Activated naive CD8-positive, alpha-beta T cell (primary cell): ENCODE data around the gene PPP1R12A.
"Not testable (repeated sequence)": the region's sequence is repeated elsewhere in the genome, so short reads cannot be mapped to it uniquely, and the experiment has no call there.

ENCODE experiments used
- H3K27ac Mint-ChIP-seq: one replicate; pipeline ENCODE4 v1.8.0; 2021; ENCODE audit warnings: mixed read lengths
- H3K27me3 Mint-ChIP-seq: one replicate; pipeline ENCODE4 v1.8.0; 2021; ENCODE audit warnings: mixed read lengths
- H3K36me3 Mint-ChIP-seq: one replicate; pipeline ENCODE4 v1.8.0; 2021; ENCODE audit warnings: mixed read lengths
- H3K4me1 Mint-ChIP-seq: one replicate; pipeline ENCODE4 v1.8.0; 2021; ENCODE audit warnings: low read depth, mixed read lengths
- H3K4me3 Mint-ChIP-seq: one replicate; pipeline ENCODE4 v1.8.0; 2021; ENCODE audit warnings: mild to moderate bottlenecking, mixed read lengths
- H3K9me3 Mint-ChIP-seq: one replicate; pipeline ENCODE4 v1.8.0; 2021; ENCODE audit warnings: low read depth, mixed read lengths

Gene PPP1R12A

GRCh38 chr12:79826267-79827128 is 108.4 kb downstream of the PPP1R12A start:
- H3K4me3 Mint-ChIP-seq: no peak overlapping the region
- H3K36me3 Mint-ChIP-seq: peaks cover 13% of the 10 kb centered on the region
- H3K27me3 Mint-ChIP-seq: no peaks in the 10 kb centered on the region
- no peak overlapping the region for H3K27ac Mint-ChIP-seq
- peaks cover 28% of the 10 kb centered on the region for H3K4me1 Mint-ChIP-seq
- no peaks in the 10 kb centered on the region for H3K9me3 Mint-ChIP-seq

- Mint-ChIP-seq H3K4me1 (peaks cover 21% of the 10 kb centered on the region), H3K27ac (no peak overlapping the region), H3K36me3 (peaks cover 19% of the 10 kb centered on the region)
Observed at GRCh38 chr12:79822475-79822874, 112.4 kb downstream of the PPP1R12A start.

GRCh38 chr12:79818856-79819255 is 116.0 kb downstream of the PPP1R12A start:
- Mint-ChIP-seq H3K4me1 (peaks cover 12% of the 10 kb centered on the region), H3K4me3 (no peak overlapping the region), H3K36me3 (peaks cover 24% of the 10 kb centered on the region), H3K9me3 (no peaks in the 10 kb centered on the region), H3K27me3 (no peaks in the 10 kb centered on the region), H3K27ac (peak overlapping the region; percentile 29)

More at GRCh38 chr12:79822475-79822874, 112.4 kb downstream of the PPP1R12A start:
- no peaks in the 10 kb centered on the region for H3K27me3 Mint-ChIP-seq
- H3K9me3 Mint-ChIP-seq: no peaks in the 10 kb centered on the region
- H3K4me3 Mint-ChIP-seq: no peak overlapping the region

GRCh38 chr12:79784366-79785065 is 150.4 kb downstream of the PPP1R12A start:
- H3K4me3 Mint-ChIP-seq, H3K36me3 Mint-ChIP-seq, H3K4me1 Mint-ChIP-seq, H3K27me3 Mint-ChIP-seq, H3K9me3 Mint-ChIP-seq: not testable (repeated sequence)
- peak overlapping the region; percentile 12 for H3K27ac Mint-ChIP-seq

- H3K27ac Mint-ChIP-seq: no peak overlapping the region
- no peaks in the 10 kb centered on the region for H3K9me3 Mint-ChIP-seq
- peaks cover 4% of the 10 kb centered on the region for H3K36me3 Mint-ChIP-seq
- peaks cover 2% of the 10 kb centered on the region for H3K4me1 Mint-ChIP-seq
- no peak overlapping the region for H3K4me3 Mint-ChIP-seq
- H3K27me3 Mint-ChIP-seq: no peaks in the 10 kb centered on the region
Observed at GRCh38 chr12:79782172-79782900, 152.6 kb downstream of the PPP1R12A start.

- Mint-ChIP-seq H3K36me3 (peaks cover 7% of the 10 kb centered on the region), H3K27ac (no peak overlapping the region), H3K4me3 (no peak overlapping the region), H3K27me3 (no peaks in the 10 kb centered on the region), H3K4me1 (peaks cover 2% of the 10 kb centered on the region), H3K9me3 (no peaks in the 10 kb centered on the region)
Observed at GRCh38 chr12:79778802-79779448, 156.0 kb downstream of the PPP1R12A start.

GRCh38 chr12:79776111-79776510 is 158.8 kb downstream of the PPP1R12A start:
- Mint-ChIP-seq H3K27me3 (no peaks in the 10 kb centered on the region), H3K27ac (no peak overlapping the region), H3K9me3 (no peaks in the 10 kb centered on the region), H3K4me1 (no peaks in the 10 kb centered on the region), H3K4me3 (no peak overlapping the region), H3K36me3 (peaks cover 7% of the 10 kb centered on the region)

GRCh38 chr12:79775355-79776027 is 159.4 kb downstream of the PPP1R12A start:
- peaks cover 9% of the 10 kb centered on the region for H3K36me3 Mint-ChIP-seq
- H3K4me1 Mint-ChIP-seq: no peaks in the 10 kb centered on the region
- no peak overlapping the region for H3K27ac Mint-ChIP-seq
- no peaks in the 10 kb centered on the region for H3K9me3 Mint-ChIP-seq
- no peak overlapping the region for H3K4me3 Mint-ChIP-seq
- no peaks in the 10 kb centered on the region for H3K27me3 Mint-ChIP-seq

GRCh38 chr12:79773896-79774295 is 161.0 kb downstream of the PPP1R12A start:
- Mint-ChIP-seq H3K4me3 (no peak overlapping the region), H3K9me3 (no peaks in the 10 kb centered on the region), H3K27ac (no peak overlapping the region), H3K36me3 (peaks cover 7% of the 10 kb centered on the region), H3K27me3 (no peaks in the 10 kb centered on the region), H3K4me1 (no peaks in the 10 kb centered on the region)

GRCh38 chr12:79769860-79770485 is 164.9 kb downstream of the PPP1R12A start:
- H3K4me1 Mint-ChIP-seq: no peaks in the 10 kb centered on the region
- H3K4me3 Mint-ChIP-seq: no peak overlapping the region
- no peaks in the 10 kb centered on the region for H3K27me3 Mint-ChIP-seq
- H3K9me3 Mint-ChIP-seq: no peaks in the 10 kb centered on the region
- H3K36me3 Mint-ChIP-seq: peaks cover 5% of the 10 kb centered on the region
- no peak overlapping the region for H3K27ac Mint-ChIP-seq

- Mint-ChIP-seq H3K4me1 (no peaks in the 10 kb centered on the region), H3K36me3 (peaks cover 4% of the 10 kb centered on the region), H3K27ac (no peak overlapping the region), H3K4me3 (no peak overlapping the region), H3K9me3 (no peaks in the 10 kb centered on the region), H3K27me3 (no peaks in the 10 kb centered on the region)
Observed at GRCh38 chr12:79769189-79769859, 165.6 kb downstream of the PPP1R12A start.

- no peak overlapping the region for H3K4me3 Mint-ChIP-seq
- H3K27me3 Mint-ChIP-seq: peaks cover 6% of the 10 kb centered on the region
- no peaks in the 10 kb centered on the region for H3K9me3 Mint-ChIP-seq
- no peaks in the 10 kb centered on the region for H3K4me1 Mint-ChIP-seq
- H3K27ac Mint-ChIP-seq: no peak overlapping the region
- H3K36me3 Mint-ChIP-seq: peaks cover 2% of the 10 kb centered on the region
Observed at GRCh38 chr12:79766705-79767464, 168.0 kb downstream of the PPP1R12A start.

- no peaks in the 10 kb centered on the region for H3K36me3 Mint-ChIP-seq
- H3K27me3 Mint-ChIP-seq: peaks cover 7% of the 10 kb centered on the region
- no peaks in the 10 kb centered on the region for H3K4me1 Mint-ChIP-seq
- H3K9me3 Mint-ChIP-seq: no peaks in the 10 kb centered on the region
- no peak overlapping the region for H3K27ac Mint-ChIP-seq
- H3K4me3 Mint-ChIP-seq: no peak overlapping the region
Observed at GRCh38 chr12:79765157-79765556, 169.7 kb downstream of the PPP1R12A start.
